Subcutaneous abdominal adipose tissue (tissue), 5 donors: ENCODE measurements around the gene NEBL.
"Not testable (repeated sequence)": the region's sequence is repeated elsewhere in the genome, so short reads cannot be mapped to it uniquely, and the experiment has no call there.

Experiments used
- H3K27ac ChIP-seq: one replicate; pipeline ENCODE4 v1.7.0; 2013; ENCODE audit warnings: low read depth, mild to moderate bottlenecking, inconsistent platforms, low read length, moderate library complexity
- H3K27me3 ChIP-seq, 5 donors: one replicate each; pipeline ENCODE4 v1.7.0; 2013; ENCODE audit warnings: low read length in 5 of 5, inconsistent platforms in 1 of 5; ENCODE audit not compliant: control insufficient read depth in 5 of 5, insufficient read depth in 4 of 5
- H3K36me3 ChIP-seq, 5 donors: one replicate each; pipeline ENCODE4 v1.7.0; 2013; ENCODE audit warnings: low read length in 5 of 5; ENCODE audit not compliant: control insufficient read depth in 5 of 5, insufficient read depth in 5 of 5
- H3K4me1 ChIP-seq, 5 donors: one replicate each; pipeline ENCODE4 v1.7.0; 2013; ENCODE audit warnings: low read length in 5 of 5, mild to moderate bottlenecking in 3 of 5, moderate library complexity in 1 of 5; ENCODE audit not compliant: control insufficient read depth in 5 of 5, insufficient read depth in 5 of 5
- H3K4me3 ChIP-seq, 5 donors: one replicate each; pipeline ENCODE4 v1.7.0; 2013; ENCODE audit warnings: low read length in 5 of 5, low read depth in 1 of 5
- H3K9ac ChIP-seq, 5 donors: one replicate each; pipeline ENCODE4 v1.7.0; 2013; ENCODE audit warnings: low read length in 5 of 5, mild to moderate bottlenecking in 4 of 5, moderate library complexity in 3 of 5
- H3K9me3 ChIP-seq, 5 donors: one replicate each; pipeline ENCODE4 v1.7.0; 2013; ENCODE audit warnings: low read length in 5 of 5; ENCODE audit not compliant: control insufficient read depth in 5 of 5
- donor health status: healthy.
- donor health status: healthy.
- donor health status: healthy.
- donor health status: healthy.
- donor health status: healthy.

The NEBL gene, protein sequence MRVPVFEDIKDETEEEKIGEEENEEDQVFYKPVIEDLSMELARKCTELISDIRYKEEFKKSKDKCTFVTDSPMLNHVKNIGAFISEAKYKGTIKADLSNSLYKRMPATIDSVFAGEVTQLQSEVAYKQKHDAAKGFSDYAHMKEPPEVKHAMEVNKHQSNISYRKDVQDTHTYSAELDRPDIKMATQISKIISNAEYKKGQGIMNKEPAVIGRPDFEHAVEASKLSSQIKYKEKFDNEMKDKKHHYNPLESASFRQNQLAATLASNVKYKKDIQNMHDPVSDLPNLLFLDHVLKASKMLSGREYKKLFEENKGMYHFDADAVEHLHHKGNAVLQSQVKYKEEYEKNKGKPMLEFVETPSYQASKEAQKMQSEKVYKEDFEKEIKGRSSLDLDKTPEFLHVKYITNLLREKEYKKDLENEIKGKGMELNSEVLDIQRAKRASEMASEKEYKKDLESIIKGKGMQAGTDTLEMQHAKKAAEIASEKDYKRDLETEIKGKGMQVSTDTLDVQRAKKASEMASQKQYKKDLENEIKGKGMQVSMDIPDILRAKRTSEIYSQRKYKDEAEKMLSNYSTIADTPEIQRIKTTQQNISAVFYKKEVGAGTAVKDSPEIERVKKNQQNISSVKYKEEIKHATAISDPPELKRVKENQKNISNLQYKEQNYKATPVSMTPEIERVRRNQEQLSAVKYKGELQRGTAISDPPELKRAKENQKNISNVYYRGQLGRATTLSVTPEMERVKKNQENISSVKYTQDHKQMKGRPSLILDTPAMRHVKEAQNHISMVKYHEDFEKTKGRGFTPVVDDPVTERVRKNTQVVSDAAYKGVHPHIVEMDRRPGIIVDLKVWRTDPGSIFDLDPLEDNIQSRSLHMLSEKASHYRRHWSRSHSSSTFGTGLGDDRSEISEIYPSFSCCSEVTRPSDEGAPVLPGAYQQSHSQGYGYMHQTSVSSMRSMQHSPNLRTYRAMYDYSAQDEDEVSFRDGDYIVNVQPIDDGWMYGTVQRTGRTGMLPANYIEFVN

DNA sequence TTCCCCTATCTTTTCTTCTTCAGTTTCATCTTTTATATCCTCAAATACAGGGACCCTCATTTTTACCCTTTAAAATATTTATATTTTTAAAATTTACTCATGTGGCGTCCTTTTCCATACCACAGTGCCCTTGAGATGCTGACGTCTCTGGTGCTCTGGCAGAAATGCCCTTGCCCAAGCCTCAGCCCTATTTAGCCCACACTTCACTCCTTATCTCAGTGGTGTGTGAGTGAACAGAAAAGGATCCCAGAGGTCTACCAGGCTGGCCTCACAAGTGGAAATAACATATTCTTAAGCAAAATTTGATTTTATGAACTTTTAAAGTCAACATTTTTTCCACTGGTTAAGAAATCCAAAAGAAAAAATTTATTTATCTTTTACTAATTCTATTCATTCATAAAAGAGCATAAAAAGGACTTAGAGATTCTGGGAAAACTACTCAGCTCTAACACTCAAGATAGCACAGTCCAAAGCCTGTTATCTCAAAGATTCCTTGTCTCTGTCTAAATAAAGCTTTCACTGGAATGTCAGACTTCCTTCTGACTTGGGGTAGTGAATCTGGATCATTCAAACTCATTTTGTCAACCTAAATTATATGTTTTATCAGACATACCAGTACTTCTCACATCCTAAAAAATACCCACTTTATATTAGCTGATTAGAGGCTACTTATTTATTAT, at the start of gene NEBL:
NEBL (minus strand) TSS at position 166 of the 680 bp plus-strand sequence; CDS start at position 60, 106 bp downstream.
- no peaks in the 10 kb centered on the region for H3K4me1 ChIP-seq
- no peaks in the 10 kb centered on the region for H3K36me3 ChIP-seq
- no peak within 1 kb of the TSS for H3K27ac ChIP-seq
- no peaks in the 10 kb centered on the region for H3K27me3 ChIP-seq
- no peak within 1 kb of the TSS for H3K9ac ChIP-seq
- H3K4me3 ChIP-seq, result no peak within 1 kb of the TSS
- H3K9me3 ChIP-seq, result no peaks in the 10 kb centered on the region

- no peaks in the 10 kb centered on the region for H3K9me3 ChIP-seq
Measured at GRCh38 chr10:20945546-20946332, 48.6 kb upstream of the NEBL start.

DNA sequence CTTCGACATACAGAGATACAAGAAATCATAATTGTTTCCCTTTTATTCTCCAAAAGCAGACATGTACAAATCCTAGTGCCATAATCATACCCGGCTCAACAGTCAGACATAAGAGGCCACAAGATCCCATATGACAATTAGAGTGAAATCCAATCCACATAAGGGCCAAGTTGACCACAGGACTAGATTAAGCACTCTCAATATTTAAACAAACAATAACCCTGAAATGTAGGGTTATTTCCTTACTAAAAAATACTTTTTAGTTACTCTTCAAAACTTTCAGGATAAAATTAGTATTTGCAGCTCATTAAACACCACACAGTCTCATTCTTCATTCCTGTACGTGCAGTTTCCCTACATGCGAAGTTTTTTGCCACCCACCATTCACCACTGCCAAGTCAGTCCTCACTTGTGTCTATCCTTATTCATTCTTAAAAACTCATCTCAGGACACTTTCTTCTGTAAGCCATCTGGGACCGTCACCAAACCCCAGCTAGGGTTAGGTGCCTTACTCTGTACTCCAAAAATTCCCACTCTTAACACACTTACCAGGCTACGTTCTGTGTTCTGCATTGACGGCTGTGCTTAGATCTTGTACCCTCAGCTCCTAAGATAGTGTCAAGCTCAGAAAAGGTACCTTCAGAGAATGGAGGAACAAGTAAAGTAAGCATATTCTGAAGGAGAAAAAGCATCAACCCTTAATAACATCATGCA, 47.8 kb upstream of the NEBL start:
- no peak overlapping the region for H3K4me3 ChIP-seq
- H3K9ac ChIP-seq, result no peak overlapping the region
- H3K36me3 ChIP-seq, result no peaks in the 10 kb centered on the region
- H3K27me3 ChIP-seq, result no peaks in the 10 kb centered on the region
- H3K4me1 ChIP-seq, result no peaks in the 10 kb centered on the region
- H3K27ac ChIP-seq, result no peak overlapping the region
- no peaks in the 10 kb centered on the region for H3K9me3 ChIP-seq

More at GRCh38 chr10:20945546-20946332, 48.6 kb upstream of the NEBL start:
- H3K9ac ChIP-seq, result no peak overlapping the region
- no peaks in the 10 kb centered on the region for H3K27me3 ChIP-seq
- H3K4me1 ChIP-seq, result no peaks in the 10 kb centered on the region
- no peak overlapping the region for H3K27ac ChIP-seq
- no peaks in the 10 kb centered on the region for H3K36me3 ChIP-seq
- H3K4me3 ChIP-seq, result no peak overlapping the region

GRCh38 chr10:20939414-20939813, 42.3 kb upstream of the NEBL start:
- H3K4me1 ChIP-seq, H3K9ac ChIP-seq, H3K27me3 ChIP-seq, H3K4me3 ChIP-seq, H3K9me3 ChIP-seq, H3K27ac ChIP-seq, H3K36me3 ChIP-seq: not testable (repeated sequence)

DNA sequence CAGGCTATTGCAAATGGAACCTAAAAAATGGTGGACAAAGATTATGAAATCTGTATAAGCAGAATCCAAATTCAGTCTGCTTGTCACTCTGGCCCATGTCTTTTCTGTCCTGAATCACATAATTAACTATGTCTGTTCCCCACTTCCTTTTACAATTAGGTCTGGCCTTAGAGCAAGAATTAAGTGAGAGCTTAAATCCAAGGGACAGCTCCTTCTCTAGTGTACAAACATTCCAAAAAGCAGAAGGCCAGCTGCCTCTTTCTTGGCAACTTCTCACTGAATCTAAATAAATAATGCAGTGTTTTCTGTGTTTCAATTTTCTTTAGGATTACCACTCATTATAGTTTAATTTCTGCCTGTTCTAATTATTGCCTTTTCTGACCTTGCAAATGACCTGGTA, 39.3 kb upstream of the NEBL start:
- Histone ChIP-seq H3K27me3 (no peaks in the 10 kb centered on the region), H3K4me1 (peaks cover 0 to 4% (median 0%) of the 10 kb centered on the region in 5 donors), H3K4me3 (no peak overlapping the region), H3K36me3 (no peaks in the 10 kb centered on the region), H3K9ac (no peak overlapping the region), H3K9me3 (peaks cover 0 to 6% (median 2%) of the 10 kb centered on the region in 5 donors), H3K27ac (no peak overlapping the region)

GRCh38 chr10:20935931-20936330, 38.8 kb upstream of the NEBL start:
- H3K27me3 ChIP-seq, result no peaks in the 10 kb centered on the region
- peaks cover 0 to 6% (median 2%) of the 10 kb centered on the region in 5 donors for H3K9me3 ChIP-seq
- no peak overlapping the region for H3K9ac ChIP-seq
- H3K4me3 ChIP-seq, result no peak overlapping the region
- peaks cover 0 to 4% (median 0%) of the 10 kb centered on the region in 5 donors for H3K4me1 ChIP-seq
- no peak overlapping the region for H3K27ac ChIP-seq
- no peaks in the 10 kb centered on the region for H3K36me3 ChIP-seq

- no peaks in the 10 kb centered on the region for H3K36me3 ChIP-seq
- no peaks in the 10 kb centered on the region for H3K27me3 ChIP-seq
- no peak overlapping the region for H3K4me3 ChIP-seq
- peaks cover 0 to 4% (median 0%) of the 10 kb centered on the region in 5 donors for H3K4me1 ChIP-seq
- peaks cover 0 to 6% (median 2%) of the 10 kb centered on the region in 5 donors for H3K9me3 ChIP-seq
- H3K9ac ChIP-seq, result no peak overlapping the region
- no peak overlapping the region for H3K27ac ChIP-seq
Measured at GRCh38 chr10:20935301-20935700, 38.2 kb upstream of the NEBL start.

GRCh38 chr10:20933705-20934104, 36.6 kb upstream of the NEBL start:
- peaks cover 0 to 4% (median 0%) of the 10 kb centered on the region in 5 donors for H3K4me1 ChIP-seq
- peaks cover 0 to 6% (median 2%) of the 10 kb centered on the region in 5 donors for H3K9me3 ChIP-seq
- no peak overlapping the region for H3K4me3 ChIP-seq
- no peak overlapping the region for H3K27ac ChIP-seq
- no peaks in the 10 kb centered on the region for H3K36me3 ChIP-seq
- H3K9ac ChIP-seq, result no peak overlapping the region
- H3K27me3 ChIP-seq, result no peaks in the 10 kb centered on the region
